Stomach (tissue), 9 donors: ENCODE measurements around the gene AATK. TPM values are rescaled to one million over a fixed set of nuclear protein-coding genes. Genes with fewer than 3 reads are reported as not detected.

Experiments
- DNase-seq, 2 donors: peaks; one replicate each; pipeline versions ENCODE4 v3.0.0 to v3.0.0-alpha.2; 2013 to 2019
- H3K27ac ChIP-seq, 5 donors: fragments of 200-600 bp in 4 of 5; sonication (generic) in 4 of 5; one replicate each; pipeline ENCODE4 v1.5.1; 2013 to 2019; ENCODE audit warnings: mild to moderate bottlenecking in 1 of 5, moderate library complexity in 1 of 5
- H3K27me3 ChIP-seq, 3 donors: fragments of 200-600 bp; sonication (generic); one replicate each; pipeline ENCODE4 v1.5.1; 2017 to 2019; ENCODE audit warnings: mixed run types in 1 of 3
- H3K36me3 ChIP-seq, 4 donors: fragments of 200-600 bp; sonication (generic); 1 replicate in 3 of 4; 2 replicates in 1 of 4; pipeline ENCODE4 v1.5.1; 2016 to 2019
- H3K4me1 ChIP-seq, 4 donors: fragments of 200-600 bp; sonication (generic); one replicate each; pipeline ENCODE4 v1.5.1; 2016 to 2019
- H3K4me3 ChIP-seq, 4 donors: fragments of 200-600 bp; sonication (generic) in 3 of 4; one replicate each; pipeline ENCODE4 v1.5.1; 2016 to 2019; ENCODE audit warnings: mild to moderate bottlenecking in 1 of 4
- H3K9me3 ChIP-seq, 4 donors: fragments of 200-600 bp; sonication (generic); one replicate each; pipeline ENCODE4 v1.5.1; 2016 to 2019
- CTCF ChIP-seq, 7 experiments: fragments of 450-650 bp in 4 of 7; fragments of 200-600 bp in 3 of 7; sonication (generic) in 3 of 7; IDR thresholded peaks; one replicate each; pipeline ENCODE4 v1.5.1; 2016 to 2019; ENCODE audit warnings: antibody characterized with exemption in 7 of 7, control low read depth in 2 of 7, mild to moderate bottlenecking in 1 of 7
- EP300 ChIP-seq: sonication (generic); formaldehyde crosslinking; IDR thresholded peaks from one replicate; pipeline ENCODE4 v1.6.1; 2017; ENCODE audit warnings: antibody characterized with exemption
- POLR2A ChIP-seq, 4 donors: fragments of 450-650 bp; IDR thresholded peaks; one replicate each; pipeline ENCODE4 v1.6.1; 2016; ENCODE audit warnings: antibody characterized with exemption in 4 of 4, control low read depth in 2 of 4, mild to moderate bottlenecking in 1 of 4, moderate library complexity in 1 of 4
- POLR2AphosphoS5 ChIP-seq, 3 donors: sonication (generic); formaldehyde crosslinking; IDR thresholded peaks; one replicate each; pipeline ENCODE4 v1.6.1; 2016; ENCODE audit warnings: antibody characterized with exemption in 3 of 3
- WGBS, 5 donors: extraction: QIAGEN DNeasy Blood & Tissue Kit in 3 of 5; methylation state at CpG; one replicate each; pipeline versions ENCODE4 v1.1.5 to v1.1.7; 2013 to 2018; 5-methylcytosine and 5-hydroxymethylcytosine counted together
- intact Hi-C: fragments of 100-400 bp; cut with DNase I; formaldehyde crosslinking; loops from one replicate; pipeline ENCODE4 v1.15.1; 2023; ENCODE audit warnings: low total_unique reads
- polyA plus RNA-seq, 3 donors: library from polyadenylated mRNA; stranded (reverse); fragments of 200-250 nt; gene quantifications; one replicate each; pipeline ENCODE4 v1.2.3, GENCODE V29; 2013
- total RNA-seq, 5 donors: library from RNA; depleted of rRNA; stranded (reverse); fragments of >200 nt; gene quantifications; one replicate each; pipeline versions ENCODE4 v1.1.0 to v1.2.3, GENCODE V29; 2014 to 2016
- donor health status: healthy with polysubstance abuse.
- donor health status: Bipolar disorder and iron deficiency.
- donor health status: healthy.

The AATK gene
- total and polyA plus RNA-seq, 8 donors: 0.87 to 31.7 (median 7.3) TPM

GRCh38 chr17:81165246-81166032 lies 582 bp downstream of the AATK start, which contains the start of gene PVALEF:
TSS of gene PVALEF (plus strand) at chr17:81165507. CDS start at chr17:81181227, 15,720 bp downstream.
- WGBS, 5 donors: 5 to 28% (median 19%) methylated on average over 7 to 46 of the region's 46 CpGs
- H3K27ac ChIP-seq: peak within 1 kb of the TSS; percentile 53 to 69 (median 63)
- TF ChIP-seq POLR2AphosphoS5 (IDR thresholded peaks at IDR 0.05) (no peak), EP300 (no peak), POLR2A (IDR thresholded peaks at IDR 0.05) (no peak), CTCF (IDR thresholded peaks at IDR 0.05) (no peak)
- H3K36me3 ChIP-seq: no peaks in the 10 kb centered on the region
- H3K27me3 ChIP-seq: peaks cover 0 to 56% (median 22%) of the 10 kb centered on the region in 3 donors
- peak within 1 kb of the TSS; percentile 40 to 50 (median 48) for H3K4me3 ChIP-seq
- no peaks in the 10 kb centered on the region for H3K9me3 ChIP-seq
- peaks cover 6 to 25% (median 21%) of the 10 kb centered on the region in 4 donors for H3K4me1 ChIP-seq
- intact Hi-C loops: no loop called here
- DNase-seq: peak in 1 of 2 donors; percentile 79

GRCh38 chr17:81164371-81165245 lies 1.4 kb downstream of the AATK start:
- peak overlapping the region; percentile 40 to 50 (median 48) for H3K4me3 ChIP-seq
- no peak for TF ChIP-seq CTCF (IDR thresholded peaks at IDR 0.05)
- no peak for TF ChIP-seq EP300
- TF ChIP-seq POLR2AphosphoS5 (IDR thresholded peaks at IDR 0.05): peak in 1 of 3 donors; percentile 20
- H3K4me1 ChIP-seq: peaks cover 6 to 25% (median 22%) of the 10 kb centered on the region in 4 donors
- H3K27me3 ChIP-seq: peaks cover 0 to 64% (median 22%) of the 10 kb centered on the region in 3 donors
- intact Hi-C loops: no loop called here
- no peaks in the 10 kb centered on the region for H3K9me3 ChIP-seq
- 24 to 45% (median 34%) methylated on average over 11 to 19 of the region's 19 CpGs for WGBS, 5 donors
- no peaks in the 10 kb centered on the region for H3K36me3 ChIP-seq
- DNase-seq: peak; percentile 53 to 76
- peak overlapping the region; percentile 53 to 69 (median 63) for H3K27ac ChIP-seq

- no peak overlapping the region for H3K4me3 ChIP-seq
- H3K27ac ChIP-seq: no peak overlapping the region
- DNase-seq: no peak
- peaks cover 6 to 25% (median 23%) of the 10 kb centered on the region in 4 donors for H3K4me1 ChIP-seq
- peaks cover 0 to 63% (median 22%) of the 10 kb centered on the region in 3 donors for H3K27me3 ChIP-seq
- TF ChIP-seq EP300: no peak
- TF ChIP-seq CTCF (IDR thresholded peaks at IDR 0.05): no peak
- no peak for TF ChIP-seq POLR2AphosphoS5 (IDR thresholded peaks at IDR 0.05)
- TF ChIP-seq POLR2A (IDR thresholded peaks at IDR 0.05): no peak
- 80 to 92% (median 87%) methylated on average over 12 to 15 of the region's 15 CpGs for WGBS, 5 donors
- H3K36me3 ChIP-seq: no peaks in the 10 kb centered on the region
- H3K9me3 ChIP-seq: no peaks in the 10 kb centered on the region
- intact Hi-C loops: no loop called here
Observed at GRCh38 chr17:81163703-81164370, 2.2 kb downstream of the AATK start.
